GM21528 (cell line): ENCODE results near the gene SARDH.

Experiments
- ATAC-seq: cut with Tn5 transposase; IDR thresholded peaks from one replicate; pipeline ENCODE4 v1.9.1; 2021; ENCODE audit warnings: mild to moderate bottlenecking, moderate library complexity; ENCODE audit not compliant: unreplicated experiment, low FRiP score

The SARDH gene

DNA sequence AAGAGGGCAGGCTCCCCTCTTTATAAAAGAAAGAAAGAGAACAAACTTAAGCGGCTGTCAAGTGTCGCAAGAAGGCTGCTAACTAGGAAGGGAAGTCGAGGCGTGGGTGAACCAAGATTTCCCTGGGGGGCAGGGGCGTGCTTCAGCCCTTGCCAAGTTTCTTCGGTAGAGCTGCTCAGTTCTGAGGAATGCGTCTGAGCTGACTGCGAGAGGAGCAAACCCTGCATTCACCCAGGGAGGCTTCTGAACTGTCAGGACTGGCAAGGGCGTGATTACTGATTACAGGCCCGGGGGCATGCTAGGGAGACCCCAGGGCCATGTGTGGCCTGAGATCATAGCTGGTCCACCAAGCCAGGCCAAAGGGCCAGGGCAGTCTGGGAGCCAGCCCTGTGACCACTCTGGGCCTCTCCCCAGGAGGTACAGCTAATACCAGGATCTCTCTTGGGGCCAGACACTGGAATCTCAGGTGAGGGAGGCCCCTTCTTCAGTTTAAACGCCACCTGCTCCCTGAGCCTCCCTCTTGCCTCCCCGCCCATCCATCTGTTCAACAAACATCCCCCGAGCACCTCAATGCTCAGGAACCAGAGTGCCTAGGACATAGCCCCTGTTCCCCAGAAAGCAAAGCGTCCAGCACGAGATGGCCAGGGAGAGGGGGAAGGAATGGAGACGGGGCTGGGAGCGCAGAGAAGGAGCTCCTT, 30.9 kb downstream of the SARDH start:
- ATAC-seq, result no peak

DNA sequence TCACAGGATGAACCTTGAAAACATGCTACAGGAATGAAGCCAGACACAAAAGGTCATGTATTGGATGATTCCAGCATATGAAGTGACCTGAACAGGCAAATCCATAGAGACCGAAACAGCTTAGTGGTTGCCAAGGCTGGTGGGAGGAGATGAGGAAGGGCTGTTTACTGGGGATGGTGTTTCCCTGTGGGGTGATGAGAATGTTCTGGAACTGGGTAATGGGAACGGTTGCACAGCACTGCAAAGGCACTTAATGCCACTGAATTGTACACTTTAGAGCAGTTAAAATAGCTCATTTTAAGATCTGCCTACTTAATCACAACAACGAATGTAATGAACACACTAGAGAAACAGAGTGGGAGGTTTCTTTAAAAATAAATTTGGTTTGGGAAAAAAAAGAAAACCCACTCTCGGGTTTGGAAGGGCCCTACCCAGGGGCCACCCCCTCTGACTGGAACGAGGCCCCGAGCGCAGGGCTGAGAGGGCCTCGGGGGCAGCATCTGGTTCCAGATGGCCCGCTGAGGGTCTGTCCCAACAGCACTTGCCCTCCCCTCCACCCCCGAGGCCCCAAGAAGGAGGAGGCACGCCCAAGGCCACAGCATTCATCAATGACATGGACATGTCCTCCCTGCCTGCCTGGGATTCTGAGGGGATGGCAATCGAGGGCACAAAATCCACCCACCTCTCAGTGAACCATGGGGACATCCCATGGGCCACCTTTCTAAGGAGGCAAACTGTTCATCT, 31.7 kb downstream of the SARDH start:
- no peak for ATAC-seq

DNA sequence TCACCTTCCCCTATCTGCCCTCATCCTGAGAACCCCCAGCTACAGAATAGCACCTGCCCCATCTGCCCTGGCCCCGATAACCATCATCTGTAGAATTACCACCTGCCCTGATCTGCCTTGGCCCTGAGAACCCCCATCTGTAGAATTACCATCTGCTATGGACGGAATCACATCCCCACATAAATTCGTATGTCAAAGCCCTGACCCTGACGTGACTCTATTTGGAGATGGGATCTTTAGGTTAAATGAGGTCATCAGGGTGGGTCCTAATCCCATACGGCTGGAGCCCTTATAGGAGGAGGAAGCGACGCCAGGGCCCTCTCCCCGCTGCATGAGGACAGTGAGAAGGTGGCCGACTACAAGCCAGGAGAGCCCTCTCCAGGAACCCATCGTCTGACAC, 32.6 kb downstream of the SARDH start:
- ATAC-seq, result no peak

DNA sequence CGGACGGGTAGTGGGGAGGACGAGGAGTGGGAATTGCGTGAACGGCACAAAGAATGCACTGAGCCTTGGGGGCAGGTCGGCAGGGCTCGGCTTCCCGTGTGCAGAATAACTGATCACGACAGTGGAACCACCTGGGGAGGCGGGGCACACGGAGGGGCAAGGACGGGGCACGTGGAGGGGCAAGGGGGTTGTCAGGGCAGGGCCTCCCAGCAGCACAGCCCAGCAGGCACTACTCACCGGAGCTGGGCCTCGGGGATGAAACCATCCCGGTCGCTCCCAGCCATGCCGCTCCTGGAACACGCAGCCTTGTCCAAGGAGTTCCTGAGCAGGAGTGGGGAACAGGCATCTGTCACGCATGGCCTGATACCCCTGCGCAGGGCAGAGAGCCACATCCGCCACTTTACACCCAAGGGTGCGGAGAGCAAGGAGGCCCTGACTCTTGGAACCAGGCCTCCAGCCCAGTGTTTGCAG, 33.4 kb downstream of the SARDH start:
- ATAC-seq, result no peak

DNA sequence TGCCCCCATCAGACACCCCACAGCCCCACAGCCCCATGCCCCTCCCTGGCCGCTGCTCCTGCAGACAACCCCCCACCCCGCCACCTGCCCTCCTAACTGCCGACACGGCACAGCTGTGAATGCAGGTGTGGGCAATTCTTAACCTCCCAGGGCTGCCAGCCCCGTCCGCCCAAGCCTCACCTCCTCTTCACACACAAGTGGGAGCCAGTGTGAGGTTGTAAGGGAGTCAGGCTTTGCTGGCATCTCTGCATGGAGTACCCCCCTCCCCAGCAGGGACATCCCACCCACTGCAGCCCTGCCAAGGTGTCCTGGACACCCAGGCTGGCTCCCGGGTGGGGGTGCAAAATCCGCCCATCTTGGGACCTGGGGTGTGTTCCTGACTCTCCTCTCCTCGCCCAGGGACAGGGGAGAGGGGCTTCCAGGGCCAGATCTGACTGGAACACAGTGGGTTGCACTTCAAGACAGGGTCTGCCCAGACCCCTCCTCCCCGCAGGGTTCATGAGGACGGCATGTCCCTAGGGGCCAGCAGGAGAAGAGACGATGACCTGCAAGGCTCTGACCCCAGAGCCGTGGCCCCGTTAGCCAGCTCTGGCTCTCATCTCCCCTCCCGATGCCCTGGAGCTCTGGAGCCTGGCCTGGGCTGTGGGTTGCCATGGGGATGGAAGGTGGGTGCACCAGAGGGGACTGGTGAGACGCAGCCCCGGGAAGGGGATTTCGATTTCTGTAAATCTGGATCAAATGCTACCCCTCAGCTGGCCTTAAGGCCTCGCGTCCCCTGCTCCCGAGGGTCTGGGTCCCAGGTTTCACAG, 34.4 kb downstream of the SARDH start:
- no peak for ATAC-seq

DNA sequence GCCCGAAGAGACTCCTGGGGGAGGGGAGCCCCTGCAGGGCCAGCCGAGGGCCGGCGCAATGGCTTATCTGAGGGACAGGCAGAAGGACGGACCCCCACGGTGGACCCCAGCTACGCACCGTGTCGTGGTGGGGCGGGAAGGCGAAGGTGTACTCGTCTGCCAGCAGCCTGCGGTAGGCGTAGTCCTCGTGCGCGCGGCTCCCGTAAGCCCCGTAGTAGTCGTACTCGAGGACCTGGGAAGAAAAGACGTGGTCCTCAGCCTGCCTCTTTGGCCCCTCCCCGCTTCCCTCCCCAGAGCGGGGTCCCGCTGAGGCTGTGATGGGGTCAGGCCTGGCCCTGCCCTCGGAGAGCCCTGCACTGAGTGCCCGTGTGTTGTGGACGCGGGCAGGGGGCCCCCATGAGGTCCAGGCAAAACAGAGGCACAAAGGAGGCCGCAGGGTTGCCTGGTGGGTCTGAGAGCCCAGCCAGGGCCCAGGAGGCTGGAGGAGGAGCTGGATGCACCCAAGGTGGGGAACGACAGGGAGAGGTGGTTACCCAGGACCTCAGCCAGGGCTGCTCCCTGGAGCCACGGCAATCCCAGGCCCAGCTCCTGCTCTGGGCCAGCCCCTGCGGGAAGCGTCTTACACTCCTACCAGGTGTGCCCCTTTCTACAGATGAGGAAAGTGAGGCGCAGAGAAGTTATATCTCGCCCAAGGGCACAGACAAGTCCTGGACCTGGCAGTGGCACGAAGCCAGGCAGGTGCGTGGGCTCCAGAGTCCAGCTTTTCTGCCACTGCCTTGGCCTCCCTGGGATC, 35.2 kb downstream of the SARDH start:
- no peak for ATAC-seq

DNA sequence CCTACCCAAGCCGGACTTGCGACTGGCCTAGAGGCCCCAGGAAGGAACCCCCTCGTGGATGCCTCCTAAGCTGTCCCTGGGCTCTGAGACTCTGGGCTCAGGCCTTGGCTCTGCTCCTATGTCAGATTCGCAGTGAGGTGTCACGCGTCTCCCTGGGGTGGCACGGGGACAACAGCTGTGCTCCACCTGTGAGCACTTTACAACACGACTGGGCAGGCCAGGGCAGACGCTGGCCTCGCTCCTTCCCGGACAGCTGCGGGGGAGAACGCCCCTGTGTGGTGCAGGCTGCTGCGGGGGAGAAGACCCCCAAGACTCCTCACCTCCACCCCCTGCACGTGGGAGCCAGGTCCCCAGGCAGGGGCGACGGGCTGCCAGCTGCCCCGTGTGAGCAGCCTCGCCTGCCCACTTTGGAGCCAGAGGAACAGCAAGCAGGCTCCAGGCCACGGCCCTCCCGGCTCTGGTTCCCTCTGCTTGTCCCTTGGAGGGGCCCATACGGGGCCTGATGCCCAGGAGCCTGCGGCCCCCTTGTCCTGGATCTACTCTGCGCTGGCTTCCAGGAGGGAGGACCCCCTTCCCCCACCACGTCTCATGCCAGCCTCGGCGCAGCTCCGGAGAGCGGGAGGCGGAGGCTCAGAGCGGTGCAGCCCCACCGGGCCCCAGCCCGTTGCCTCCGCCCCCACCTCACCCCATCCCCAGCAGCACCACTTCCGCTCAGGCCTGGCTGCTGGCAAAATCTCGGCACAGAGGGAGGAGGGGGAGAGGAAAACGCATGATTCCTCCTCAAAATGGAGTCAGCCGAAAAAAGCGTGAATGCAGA, 36.0 kb downstream of the SARDH start:
- ATAC-seq, result no peak

DNA sequence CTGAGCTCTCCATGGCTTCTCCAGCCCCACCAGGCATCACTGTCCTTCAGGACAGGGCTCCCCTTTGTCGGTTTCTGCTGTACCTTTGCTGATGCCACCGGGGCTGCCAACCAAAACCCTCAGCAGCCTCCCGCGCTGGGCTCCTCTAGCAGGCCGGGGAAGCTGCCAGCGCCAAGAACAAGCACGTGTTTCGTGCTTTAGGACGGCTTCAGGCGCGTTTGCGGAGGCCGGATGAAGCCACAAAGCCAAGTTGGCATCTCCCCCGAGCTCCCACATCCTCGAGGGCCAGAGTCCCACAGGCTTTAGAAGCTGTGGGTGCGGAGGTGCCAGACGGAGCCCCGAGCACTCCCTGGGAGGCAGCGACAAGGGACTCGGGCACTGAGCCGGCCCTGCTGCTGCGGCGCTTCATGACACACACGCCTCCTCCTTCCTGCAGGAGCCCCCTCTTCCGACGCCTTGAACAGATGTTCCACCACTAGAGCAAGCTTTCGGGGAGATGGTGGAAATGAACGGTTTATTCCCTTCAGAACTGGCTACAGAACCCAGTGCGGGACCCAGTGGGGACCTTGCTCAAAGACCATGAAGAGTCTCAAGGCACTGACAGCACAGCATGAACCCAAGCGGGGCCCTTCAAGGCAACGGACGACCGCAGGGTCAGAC, 36.7 kb downstream of the SARDH start:
- no peak for ATAC-seq

DNA sequence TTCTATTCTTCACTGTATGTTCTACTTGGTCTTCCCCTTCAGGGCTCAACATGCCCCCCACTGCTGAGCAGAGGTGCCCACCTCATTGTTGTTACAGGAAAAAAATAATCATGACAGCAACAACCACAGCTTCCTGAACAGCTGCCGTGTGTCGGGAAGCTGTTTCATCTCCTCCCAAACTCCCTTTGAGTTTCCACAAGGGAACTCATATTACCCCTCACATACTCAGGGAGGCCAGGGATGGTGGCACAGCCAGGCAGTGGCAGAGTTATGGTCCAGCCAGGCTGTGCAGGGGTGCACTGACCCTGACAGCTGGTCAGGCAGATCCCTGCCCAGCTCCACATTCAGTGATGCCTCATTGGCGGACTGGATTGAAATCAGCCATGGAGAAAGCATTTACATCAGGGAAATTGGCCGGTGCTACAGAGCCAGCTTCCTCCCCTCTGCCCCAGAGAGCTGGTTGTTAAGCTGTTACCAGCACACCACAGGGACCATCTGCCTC, 37.3 kb downstream of the SARDH start:
- no peak for ATAC-seq

DNA sequence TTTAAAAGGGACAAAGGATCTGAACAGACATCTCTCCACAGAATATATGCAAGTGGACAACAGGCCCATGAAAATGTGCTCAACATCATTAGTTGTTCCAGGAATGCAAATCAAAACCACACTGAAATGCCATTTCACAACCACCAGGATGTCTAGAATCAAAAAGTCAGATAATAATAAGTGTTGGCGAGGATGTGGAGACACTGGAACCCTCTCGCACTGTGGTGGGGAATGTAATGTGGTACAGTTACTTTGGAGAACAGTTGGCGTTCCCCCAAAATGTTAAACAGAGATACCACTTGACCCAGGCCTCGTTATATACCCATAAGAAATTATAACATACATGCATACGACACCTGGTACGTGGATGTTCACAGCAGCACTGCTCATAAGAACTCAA, 38.6 kb downstream of the SARDH start:
- ATAC-seq, result no peak

DNA sequence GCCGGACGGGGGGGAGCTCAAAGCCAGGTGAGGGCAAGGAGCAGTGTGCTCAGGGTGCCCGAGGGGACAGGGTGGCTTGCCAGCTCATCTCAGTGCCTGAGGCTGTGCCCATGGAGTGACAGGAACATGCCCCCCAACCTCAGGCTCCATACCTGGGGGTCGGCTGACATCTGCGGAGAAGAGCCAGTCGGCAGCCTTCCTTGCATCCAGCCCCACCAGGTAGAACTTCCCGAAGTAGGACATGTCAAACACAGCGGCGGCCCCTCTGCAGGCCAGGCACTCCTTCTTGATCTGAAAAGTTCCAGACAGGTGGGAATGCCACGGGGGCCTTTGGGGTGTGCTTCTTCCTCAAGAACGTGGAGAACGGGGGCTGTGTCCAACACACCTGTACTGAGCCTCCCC, 42.1 kb downstream of the SARDH start:
- no peak for ATAC-seq

DNA sequence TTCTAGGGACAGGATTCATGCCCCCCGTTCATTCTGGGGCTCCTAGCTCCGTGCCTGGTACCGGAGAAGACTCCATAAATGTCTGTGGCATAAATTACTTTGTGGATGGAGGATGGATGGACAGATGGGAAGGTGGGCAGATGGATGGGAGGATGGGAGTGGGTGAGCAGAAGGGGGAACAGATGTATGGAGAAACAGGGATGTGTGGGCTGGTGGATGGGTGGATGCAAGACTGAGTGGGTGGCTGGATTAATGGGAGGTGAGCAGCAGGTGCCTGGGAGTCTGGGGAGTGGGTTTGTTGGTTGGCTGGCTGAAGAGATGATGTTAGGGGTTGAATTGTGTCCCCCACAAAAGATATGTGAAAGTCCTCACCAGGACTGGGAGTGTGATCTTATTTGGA, 43.5 kb downstream of the SARDH start:
- ATAC-seq, result no peak

DNA sequence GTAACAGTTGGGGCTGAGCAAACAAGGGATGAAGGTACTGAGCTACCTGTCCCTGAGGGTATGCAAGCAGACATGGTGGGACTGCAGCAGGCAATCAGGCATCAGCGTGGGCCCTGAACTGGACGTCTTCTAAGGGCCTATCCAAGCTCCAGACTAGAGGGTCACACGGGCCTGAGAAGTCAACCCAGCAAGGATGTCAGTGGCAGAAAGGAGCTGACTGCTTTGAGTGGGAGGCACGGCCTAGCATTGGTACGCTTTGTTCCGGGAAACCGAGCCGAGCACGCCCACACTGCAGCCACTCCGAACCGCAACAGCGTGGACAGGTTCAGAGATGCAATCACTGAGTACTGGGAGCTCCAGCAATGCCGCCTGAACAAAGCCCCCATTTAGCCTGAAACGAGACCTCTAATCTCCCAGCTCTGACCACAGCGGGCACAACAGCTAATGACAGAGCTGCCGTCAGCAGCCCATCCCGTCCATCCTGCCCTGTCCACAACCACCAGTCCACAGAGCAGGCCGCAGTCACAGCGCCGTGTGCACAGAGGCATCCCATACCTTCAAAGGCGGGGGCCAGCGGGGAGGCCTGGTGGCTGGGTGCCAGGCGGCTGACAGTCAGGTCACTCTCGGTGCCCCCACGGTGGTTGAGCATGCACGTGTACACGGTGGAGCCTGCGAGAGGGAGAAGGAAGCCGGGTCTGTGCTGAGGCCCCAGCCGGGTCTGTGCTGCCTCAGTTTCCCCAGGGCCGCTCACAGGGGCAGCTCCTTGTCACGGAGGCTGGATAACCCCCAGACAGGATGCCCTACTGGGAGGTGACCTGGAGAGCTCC, 44.2 kb downstream of the SARDH start:
- no peak for ATAC-seq

DNA sequence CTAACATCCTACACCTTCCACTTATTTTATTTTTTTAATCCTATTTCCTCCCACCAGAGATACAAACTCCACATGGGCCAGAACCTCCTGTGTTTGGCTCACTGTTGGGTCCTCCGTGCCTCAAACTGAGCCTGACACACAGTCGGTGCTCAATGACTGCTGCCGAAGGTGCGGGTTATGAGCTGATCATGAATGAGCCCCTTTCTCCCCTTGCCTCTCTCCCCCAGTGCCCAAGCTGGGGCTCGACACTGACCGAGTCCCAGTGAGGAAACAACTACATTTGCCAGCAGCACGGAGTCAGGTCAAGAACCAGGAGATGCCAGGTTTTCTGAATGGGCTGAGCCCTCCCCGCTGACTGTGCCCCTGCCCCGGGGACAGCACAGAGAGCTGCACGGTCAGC, 45.0 kb downstream of the SARDH start:
- no peak for ATAC-seq

DNA sequence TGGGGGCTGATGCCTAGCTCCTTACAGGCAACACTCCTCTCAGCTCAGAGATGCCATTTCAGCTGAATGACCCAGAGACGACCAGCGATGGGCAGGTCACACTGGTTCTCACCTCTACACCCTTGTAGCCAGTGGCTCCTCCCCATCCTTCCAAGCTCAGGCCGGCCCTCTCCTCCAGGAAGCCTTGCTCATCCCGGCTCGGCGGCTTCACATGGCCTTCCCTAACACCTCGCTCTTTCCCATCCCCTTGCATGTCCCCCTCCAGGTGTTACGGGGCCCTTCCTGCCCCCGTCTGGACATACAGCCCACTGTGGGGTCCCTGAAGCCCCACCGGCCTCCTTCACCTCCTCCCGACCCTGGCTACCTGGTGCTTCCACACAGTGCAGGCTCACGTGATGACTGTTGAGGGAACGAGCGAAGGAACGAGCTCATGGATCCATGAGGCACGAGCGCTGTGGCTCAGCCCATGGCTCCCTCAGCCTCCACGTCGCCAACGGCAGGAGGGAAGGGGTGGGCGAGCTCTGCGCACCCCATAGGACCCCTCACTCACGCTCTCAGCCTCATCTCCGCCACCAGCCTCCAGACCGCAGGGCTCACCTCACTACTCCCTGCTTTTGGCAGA, 45.7 kb downstream of the SARDH start:
- no peak for ATAC-seq

DNA sequence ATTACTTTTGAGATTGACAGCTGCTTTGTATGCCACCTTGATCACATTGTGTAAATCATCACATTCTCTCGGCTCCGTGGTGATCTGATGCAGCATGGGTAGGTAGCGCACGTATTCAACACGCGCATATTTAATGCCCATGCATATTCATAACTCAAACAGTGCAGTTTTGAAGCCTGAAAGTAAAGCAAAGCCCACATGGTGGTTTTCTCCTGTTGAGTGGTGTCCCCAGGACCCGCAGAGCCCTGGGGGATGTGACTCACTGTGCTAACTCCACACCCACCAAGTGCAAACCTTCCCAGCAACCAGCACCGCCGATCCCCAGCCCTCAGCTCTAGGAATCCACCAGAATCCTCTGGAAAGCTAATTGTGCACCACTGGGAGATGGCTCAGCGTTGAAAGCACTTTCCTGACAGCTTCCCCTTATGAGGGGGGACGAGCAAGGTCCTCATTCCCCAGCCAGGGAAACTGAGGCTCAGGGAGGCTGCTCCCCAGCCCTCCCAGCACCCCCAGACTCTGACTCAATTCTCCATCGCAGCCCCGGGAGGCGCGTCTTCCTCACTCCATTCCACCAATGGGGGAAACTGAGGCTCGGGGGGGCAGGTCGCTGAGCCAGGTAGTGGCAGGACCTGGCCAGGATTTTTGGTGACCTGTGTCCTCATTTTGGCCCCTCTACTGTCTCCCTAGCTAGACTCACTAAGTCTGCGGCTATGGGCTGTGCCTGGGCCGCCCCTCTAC, 46.4 kb downstream of the SARDH start:
- ATAC-seq, result no peak

DNA sequence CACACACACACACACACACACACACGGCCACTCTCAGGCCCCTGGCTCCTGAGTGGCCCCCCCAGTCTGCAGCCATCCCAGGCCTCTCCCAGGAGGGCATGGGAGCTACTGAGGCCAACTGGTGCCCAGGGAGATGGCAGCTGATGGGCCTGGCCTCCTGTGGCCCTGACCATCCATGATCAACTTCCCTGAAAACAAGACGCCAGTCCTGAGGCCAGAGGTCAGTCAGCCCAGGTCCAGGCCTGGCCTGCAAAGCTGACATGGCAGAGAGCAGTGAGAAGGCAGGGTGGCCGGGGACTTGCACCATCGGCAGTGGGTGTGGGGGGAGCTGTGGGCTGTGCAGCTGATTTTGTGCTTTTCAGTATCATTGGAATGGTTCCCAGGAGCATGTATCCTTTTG, 47.0 kb downstream of the SARDH start:
- ATAC-seq, result no peak
